Fibroblast of villous mesenchyme (primary cell): ENCODE data around the gene KLK12. TPM values are rescaled to one million over a fixed set of nuclear protein-coding genes. Genes with fewer than 3 reads are reported as not detected.

Experiments
- DNase-seq: peaks from one replicate; pipeline ENCODE4 v3.0.0-alpha.2; 2010; ENCODE audit warnings: low read depth
- H3K4me3 ChIP-seq: 2 replicates; pipeline ENCODE4 v1.5.1; 2011; ENCODE audit warnings: low read depth, mild to moderate bottlenecking, low read length
- CTCF ChIP-seq: IDR thresholded peaks from 2 replicates; pipeline ENCODE4 v1.5.1; 2012; ENCODE audit warnings: low read depth, mild to moderate bottlenecking, low read length; ENCODE audit not compliant: insufficient read depth
- total RNA-seq: library from RNA; depleted of rRNA; stranded (reverse); fragments of >200 nt; gene quantifications from 2 replicates; pipeline ENCODE4 v1.2.3, GENCODE V29; 2012

KLK12 gene
- total RNA-seq, 1 donor = not detected

- DNase-seq = no peak
- H3K4me3 ChIP-seq = no peak overlapping the region
- TF ChIP-seq CTCF = no peak
Observed at GRCh38 chr19:51002089-51002532, 32.7 kb downstream of the KLK12 start.

GRCh38 chr19:51001515-51001914 lies 33.3 kb downstream of the KLK12 start, which contains the start of gene KLK8:
Gene KLK8 (minus strand): TSS chr19:51001604. CDS start chr19:51001167, 437 bp downstream.
- no peak for DNase-seq
- no peak for TF ChIP-seq CTCF
- H3K4me3 ChIP-seq = no peak within 1 kb of the TSS

- TF ChIP-seq CTCF = no peak
- DNase-seq = no peak
Observed at GRCh38 chr19:51000981-51001380, 33.8 kb downstream of the KLK12 start.

GRCh38 chr19:51000426-51000825 lies 34.4 kb downstream of the KLK12 start:
- DNase-seq = no peak
- no peak for TF ChIP-seq CTCF
- no peak overlapping the region for H3K4me3 ChIP-seq

More at GRCh38 chr19:51000981-51001380, 33.8 kb downstream of the KLK12 start:
- H3K4me3 ChIP-seq = no peak overlapping the region

- no peak overlapping the region for H3K4me3 ChIP-seq
- no peak for DNase-seq
- no peak for TF ChIP-seq CTCF
Observed at GRCh38 chr19:50998686-50999085, 36.1 kb downstream of the KLK12 start.

GRCh38 chr19:50998061-50998460 lies 36.7 kb downstream of the KLK12 start:
- H3K4me3 ChIP-seq = no peak overlapping the region
- no peak for TF ChIP-seq CTCF
- DNase-seq = no peak

- DNase-seq = no peak
- H3K4me3 ChIP-seq = no peak overlapping the region
- no peak for TF ChIP-seq CTCF
Observed at GRCh38 chr19:50994129-50994528, 40.7 kb downstream of the KLK12 start.
